ENCODE data around the gene FGD6.

FGD6 gene

DNA sequence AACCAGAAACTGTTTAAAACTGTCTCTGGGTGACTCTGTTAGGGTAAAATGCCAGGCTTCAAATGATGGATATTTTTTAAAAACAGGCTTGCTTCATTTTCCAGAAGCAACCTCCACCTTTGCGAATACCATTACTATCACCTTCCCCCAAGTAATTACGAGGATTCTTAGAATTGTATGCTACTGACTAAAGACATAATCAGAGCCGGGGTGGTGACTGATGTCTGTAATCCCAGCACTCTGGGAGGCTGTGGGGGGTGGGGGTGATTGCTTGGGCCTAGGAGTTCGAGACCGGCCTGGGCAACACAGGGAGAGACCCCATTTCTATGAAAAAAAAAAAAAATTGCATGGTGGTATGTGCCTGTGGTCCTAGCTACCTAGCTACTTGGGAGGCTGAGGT is 38.3 kb downstream of the FGD6 start:
- TF ChIP-seq, protein P1, sequence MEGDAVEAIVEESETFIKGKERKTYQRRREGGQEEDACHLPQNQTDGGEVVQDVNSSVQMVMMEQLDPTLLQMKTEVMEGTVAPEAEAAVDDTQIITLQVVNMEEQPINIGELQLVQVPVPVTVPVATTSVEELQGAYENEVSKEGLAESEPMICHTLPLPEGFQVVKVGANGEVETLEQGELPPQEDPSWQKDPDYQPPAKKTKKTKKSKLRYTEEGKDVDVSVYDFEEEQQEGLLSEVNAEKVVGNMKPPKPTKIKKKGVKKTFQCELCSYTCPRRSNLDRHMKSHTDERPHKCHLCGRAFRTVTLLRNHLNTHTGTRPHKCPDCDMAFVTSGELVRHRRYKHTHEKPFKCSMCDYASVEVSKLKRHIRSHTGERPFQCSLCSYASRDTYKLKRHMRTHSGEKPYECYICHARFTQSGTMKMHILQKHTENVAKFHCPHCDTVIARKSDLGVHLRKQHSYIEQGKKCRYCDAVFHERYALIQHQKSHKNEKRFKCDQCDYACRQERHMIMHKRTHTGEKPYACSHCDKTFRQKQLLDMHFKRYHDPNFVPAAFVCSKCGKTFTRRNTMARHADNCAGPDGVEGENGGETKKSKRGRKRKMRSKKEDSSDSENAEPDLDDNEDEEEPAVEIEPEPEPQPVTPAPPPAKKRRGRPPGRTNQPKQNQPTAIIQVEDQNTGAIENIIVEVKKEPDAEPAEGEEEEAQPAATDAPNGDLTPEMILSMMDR (IDR thresholded peaks at IDR 0.05; ENCODE audit: borderline replicate concordance, insufficient read depth, low read depth, low read length): no peak

GRCh38 chr12:95178136-95178535 is 39.1 kb downstream of the FGD6 start:
- no peak overlapping the region for H3K4me3 ChIP-seq (ENCODE audit: low read depth, low read length)
- TF ChIP-seq, protein P1 (IDR thresholded peaks at IDR 0.05; ENCODE audit: borderline replicate concordance, insufficient read depth, low read depth, low read length): no peak

More for the DNA sequence above, 38.3 kb downstream of the FGD6 start:
- no peak overlapping the region for H3K4me3 ChIP-seq (ENCODE audit: low read depth, low read length)

- TF ChIP-seq, protein P1 (IDR thresholded peaks at IDR 0.05; ENCODE audit: borderline replicate concordance, insufficient read depth, low read depth, low read length): no peak
- no peak overlapping the region for H3K4me3 ChIP-seq (ENCODE audit: low read depth, low read length)
Observed at GRCh38 chr12:95177201-95177768, 40.0 kb downstream of the FGD6 start.

- H3K4me3 ChIP-seq (ENCODE audit: low read depth, low read length): no peak overlapping the region
- TF ChIP-seq, protein P1 (IDR thresholded peaks at IDR 0.05; ENCODE audit: borderline replicate concordance, insufficient read depth, low read depth, low read length): no peak
Observed at GRCh38 chr12:95173392-95174251, 43.6 kb downstream of the FGD6 start.

DNA sequence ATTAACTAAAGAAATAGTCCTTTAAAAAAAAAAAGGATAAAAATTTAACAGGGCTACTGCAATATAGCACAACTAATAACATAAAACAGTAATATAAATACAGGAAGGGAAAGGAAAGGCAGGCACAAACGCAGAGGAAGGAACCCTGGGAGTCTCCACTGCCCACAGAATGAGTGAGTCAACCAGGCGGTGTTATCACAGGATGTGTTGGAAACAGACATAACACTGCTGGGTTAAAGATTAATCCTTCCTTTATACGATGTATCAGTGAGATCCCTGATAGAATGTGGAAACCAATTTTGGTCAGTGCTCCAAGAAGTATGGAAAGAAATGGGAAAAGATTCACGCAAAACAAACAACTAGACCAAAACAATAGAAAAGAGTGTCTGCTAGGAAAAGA is 47.9 kb downstream of the FGD6 start:
- H3K4me3 ChIP-seq (ENCODE audit: low read depth, low read length): no peak overlapping the region
- TF ChIP-seq, protein P1 (IDR thresholded peaks at IDR 0.05; ENCODE audit: borderline replicate concordance, insufficient read depth, low read depth, low read length): no peak

GRCh38 chr12:95168746-95169145 is 48.5 kb downstream of the FGD6 start:
- H3K4me3 ChIP-seq (ENCODE audit: low read depth, low read length): no peak overlapping the region
- TF ChIP-seq, protein P1 (IDR thresholded peaks at IDR 0.05; ENCODE audit: borderline replicate concordance, insufficient read depth, low read depth, low read length): no peak

DNA sequence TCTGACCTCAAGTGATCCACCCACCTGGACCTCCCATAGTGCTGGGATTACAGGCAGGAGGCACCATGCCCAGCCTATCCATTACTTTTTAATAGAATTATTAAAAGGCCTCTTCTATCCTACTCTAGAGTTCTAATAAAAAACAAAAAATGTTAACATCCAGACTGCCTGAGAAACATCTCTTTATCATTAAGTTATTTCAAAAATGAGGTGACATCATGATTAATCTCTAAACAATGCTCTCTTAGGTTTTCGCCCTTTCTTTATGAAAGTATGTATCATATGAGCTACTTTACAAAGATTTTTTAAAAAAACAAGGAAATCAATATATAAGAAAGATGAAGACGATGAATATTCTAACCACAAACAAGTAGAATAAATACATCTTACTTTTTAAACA is 52.6 kb downstream of the FGD6 start:
- TF ChIP-seq, protein P1 (IDR thresholded peaks at IDR 0.05; ENCODE audit: borderline replicate concordance, insufficient read depth, low read depth, low read length): no peak
- H3K4me3 ChIP-seq (ENCODE audit: low read depth, low read length): no peak overlapping the region
